ENCODE measurements around the gene TNIK. TPM values are rescaled to one million over a fixed set of nuclear protein-coding genes. Genes with fewer than 3 reads are reported as not detected.

Gene TNIK
- total and polyA plus RNA-seq, 10 of the 15 experiments (the other 5 are each of a cell fraction or from before 2014, with no cell fraction given) = 13.9 to 74.3 (median 48.2) TPM

DNA sequence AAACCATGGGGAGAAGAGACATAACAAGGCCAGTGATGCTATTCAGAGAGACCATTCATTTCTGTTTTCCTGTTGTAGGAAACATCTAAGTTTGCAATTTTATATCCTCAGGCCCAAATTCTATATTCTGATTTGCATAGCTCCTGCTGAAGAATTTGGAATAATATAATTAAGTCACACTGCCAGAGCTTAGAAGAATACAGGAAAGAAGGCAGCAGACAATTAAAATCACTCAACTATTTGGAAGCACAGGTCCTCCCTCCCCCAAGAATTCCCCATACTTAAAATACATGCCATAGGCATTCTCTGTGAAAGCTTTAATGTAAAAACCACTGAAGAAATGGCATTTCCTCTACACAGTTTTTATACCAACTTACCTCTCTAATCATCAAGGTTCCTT, 366.7 kb downstream of the TNIK start:
- no peak for FAIRE-seq
- H3K4me3 ChIP-seq = no peak overlapping the region
- H3K27me3 ChIP-seq (replicated peaks in 1 of 2; ENCODE audit: control insufficient read depth in 2 of 2, insufficient read depth in 2 of 2, low read length in 1 of 2) = no peaks in the 10 kb centered on the region
- SMC1A ChIA-PET (ENCODE audit: uncharacterized antibody, unreplicated experiment) = interaction anchor here (1.0 kb wide), 1 partner anchor 17 kb away, joined by 3 read pairs; no protein-coding TSS in a partner anchor
- H3K36me3 ChIP-seq (ENCODE audit: control insufficient read depth in 2 of 2, insufficient read depth in 2 of 2, low read length in 1 of 2) = peaks cover 3 to 27% of the 10 kb centered on the region in 2 experiments
- no peak overlapping the region for H3K9ac ChIP-seq (ENCODE audit: control insufficient read depth, insufficient read depth, low read length)
- no peaks in the 10 kb centered on the region for H3K9me3 ChIP-seq (replicated peaks; ENCODE audit: control insufficient read depth, insufficient read depth, low read length)
- RAD21 ChIA-PET (ENCODE audit: unreplicated experiment) = no interaction called here
- CTCF ChIA-PET = no interaction called here
- no peaks in the 10 kb centered on the region for H4K20me1 ChIP-seq (ENCODE audit: control insufficient read depth, insufficient read depth)
- BruUV-seq (replicated peaks) = no TSS peak
- no peaks in the 10 kb centered on the region for H3K79me2 ChIP-seq (ENCODE audit: control insufficient read depth, insufficient read depth, low read length)
- H3K4me2 ChIP-seq (ENCODE audit: control insufficient read depth, insufficient read depth) = no peak overlapping the region
- no peak overlapping the region for H3K27ac ChIP-seq (ENCODE audit: control insufficient read depth, insufficient read depth)
- DNase-seq (ENCODE audit: low read depth, low spot score) = no peak
- ATAC-seq = no peak
- in situ Hi-C loops (cut with MboI) = no loop called here
- POLR2A ChIA-PET = interaction anchor here (0.6 kb wide), 1 partner anchor 440 kb away, joined by 5 read pairs; no protein-coding TSS in a partner anchor
- no peaks in the 10 kb centered on the region for H3K4me1 ChIP-seq (ENCODE audit: control insufficient read depth, insufficient read depth, low read length)
- no peak overlapping the region for H2AFZ ChIP-seq (ENCODE audit: control insufficient read depth, low read depth, low read length)
- intact Hi-C loops (cut with micrococcal nuclease; ENCODE audit: unreplicated experiment) = no loop called here
- TF ChIP-seq CBX5 (IDR thresholded peaks at IDR 0.05; ENCODE audit: low read depth) = no peak
- no peak for TF ChIP-seq SIX5 (IDR thresholded peaks at IDR 0.05; ENCODE audit: low read depth, low read length, severe bottlenecking)
- TF ChIP-seq DPF2 (IDR thresholded peaks at IDR 0.05) = no peak
- no peak for TF ChIP-seq E2F4 (IDR thresholded peaks at IDR 0.05; ENCODE audit: low read depth, low read length)
- TF ChIP-seq REST (IDR thresholded peaks at IDR 0.05; ENCODE audit: low read depth, low read length) = no peak
- TF ChIP-seq POLR2AphosphoS5 (IDR thresholded peaks at IDR 0.05; ENCODE audit: low read length) = no peak
- TF ChIP-seq, protein P1, sequence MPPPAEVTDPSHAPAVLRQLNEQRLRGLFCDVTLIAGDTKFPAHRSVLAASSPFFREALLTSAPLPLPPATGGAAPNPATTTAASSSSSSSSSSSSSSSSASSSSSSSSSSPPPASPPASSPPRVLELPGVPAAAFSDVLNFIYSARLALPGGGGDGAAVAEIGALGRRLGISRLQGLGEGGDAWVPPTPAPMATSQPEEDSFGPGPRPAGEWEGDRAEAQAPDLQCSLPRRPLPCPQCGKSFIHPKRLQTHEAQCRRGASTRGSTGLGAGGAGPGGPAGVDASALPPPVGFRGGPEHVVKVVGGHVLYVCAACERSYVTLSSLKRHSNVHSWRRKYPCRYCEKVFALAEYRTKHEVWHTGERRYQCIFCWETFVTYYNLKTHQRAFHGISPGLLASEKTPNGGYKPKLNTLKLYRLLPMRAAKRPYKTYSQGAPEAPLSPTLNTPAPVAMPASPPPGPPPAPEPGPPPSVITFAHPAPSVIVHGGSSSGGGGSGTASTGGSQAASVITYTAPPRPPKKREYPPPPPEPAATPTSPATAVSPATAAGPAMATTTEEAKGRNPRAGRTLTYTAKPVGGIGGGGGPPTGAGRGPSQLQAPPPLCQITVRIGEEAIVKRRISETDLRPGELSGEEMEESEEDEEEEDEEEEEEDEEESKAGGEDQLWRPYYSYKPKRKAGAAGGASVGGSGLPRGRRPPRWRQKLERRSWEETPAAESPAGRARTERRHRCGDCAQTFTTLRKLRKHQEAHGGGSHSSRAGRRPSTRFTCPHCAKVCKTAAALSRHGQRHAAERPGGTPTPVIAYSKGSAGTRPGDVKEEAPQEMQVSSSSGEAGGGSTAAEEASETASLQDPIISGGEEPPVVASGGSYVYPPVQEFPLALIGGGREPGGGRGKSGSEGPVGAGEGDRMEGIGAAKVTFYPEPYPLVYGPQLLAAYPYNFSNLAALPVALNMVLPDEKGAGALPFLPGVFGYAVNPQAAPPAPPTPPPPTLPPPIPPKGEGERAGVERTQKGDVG (CRISPR knock-in tag; IDR thresholded peaks at IDR 0.05) = no peak
- no peak for TF ChIP-seq ZNF384 (IDR thresholded peaks at IDR 0.05; ENCODE audit: borderline replicate concordance, low read depth, low read length)
- no peak for TF ChIP-seq MYC (IDR thresholded peaks at IDR 0.05; ENCODE audit: insufficient read depth, insufficient read length, insufficient replicate concordance, low read length, severe bottlenecking)
- no peak for TF ChIP-seq CEBPB (IDR thresholded peaks at IDR 0.05; ENCODE audit: borderline replicate concordance in 1 of 2, low read depth in 2 of 2, low read length in 2 of 2)
- TF ChIP-seq EGR1 (IDR thresholded peaks at IDR 0.05; ENCODE audit: borderline replicate concordance in 1 of 2, low read depth in 2 of 2, low read length in 2 of 2) = no peak
- TF ChIP-seq BCL11A (IDR thresholded peaks at IDR 0.05; ENCODE audit: low read depth, low read length) = no peak
- TF ChIP-seq TAF1 (IDR thresholded peaks at IDR 0.05; ENCODE audit: borderline replicate concordance, low read depth, low read length) = no peak
- no peak for TF ChIP-seq SUZ12 (IDR thresholded peaks at IDR 0.05; ENCODE audit: unreplicated experiment)
- no peak for TF ChIP-seq NRF1 (conservative IDR thresholded peaks at IDR 0.05; ENCODE audit: low read depth, low read length)
- TF ChIP-seq ZNF274 (IDR thresholded peaks at IDR 0.05; ENCODE audit: insufficient read depth, insufficient read length) = no peak
- no peak for TF ChIP-seq IKZF1 (conservative IDR thresholded peaks at IDR 0.05)
- no peak for TF ChIP-seq KDM1A (IDR thresholded peaks at IDR 0.05; ENCODE audit: borderline replicate concordance)
- no peak for TF ChIP-seq CHD2 (IDR thresholded peaks at IDR 0.05; ENCODE audit: borderline replicate concordance, low read depth, low read length)

All from GM12878 (cell line).